Kidney glomerular epithelial cell (primary cell): ENCODE data around the gene TMEM178A.

Experiments
- DNase-seq: peaks from one replicate; lab custom pipeline; 2025; lab: John Stamatoyannopoulos, UW

TMEM178A gene

DNA sequence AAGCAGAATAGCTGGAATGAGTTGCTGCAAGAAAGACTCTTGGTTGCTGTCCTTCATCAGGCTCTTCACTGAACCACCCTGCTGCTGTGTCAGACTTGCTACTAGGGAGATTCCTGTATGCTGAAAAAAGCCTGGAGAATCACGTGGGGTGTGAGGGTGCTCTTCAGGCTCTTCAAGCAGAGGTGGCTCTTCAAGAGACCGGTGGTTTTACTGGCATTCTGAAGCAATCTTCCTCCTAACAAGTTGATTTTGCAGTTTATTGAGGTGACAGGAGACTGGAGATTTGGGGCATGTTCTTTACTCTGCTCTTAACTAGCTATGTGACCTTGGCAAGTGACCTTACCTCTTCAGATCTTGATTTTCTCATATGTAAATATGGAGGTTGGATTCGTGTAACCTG lies 14.1 kb downstream of the TMEM178A start:
- no peak for DNase-seq

DNA sequence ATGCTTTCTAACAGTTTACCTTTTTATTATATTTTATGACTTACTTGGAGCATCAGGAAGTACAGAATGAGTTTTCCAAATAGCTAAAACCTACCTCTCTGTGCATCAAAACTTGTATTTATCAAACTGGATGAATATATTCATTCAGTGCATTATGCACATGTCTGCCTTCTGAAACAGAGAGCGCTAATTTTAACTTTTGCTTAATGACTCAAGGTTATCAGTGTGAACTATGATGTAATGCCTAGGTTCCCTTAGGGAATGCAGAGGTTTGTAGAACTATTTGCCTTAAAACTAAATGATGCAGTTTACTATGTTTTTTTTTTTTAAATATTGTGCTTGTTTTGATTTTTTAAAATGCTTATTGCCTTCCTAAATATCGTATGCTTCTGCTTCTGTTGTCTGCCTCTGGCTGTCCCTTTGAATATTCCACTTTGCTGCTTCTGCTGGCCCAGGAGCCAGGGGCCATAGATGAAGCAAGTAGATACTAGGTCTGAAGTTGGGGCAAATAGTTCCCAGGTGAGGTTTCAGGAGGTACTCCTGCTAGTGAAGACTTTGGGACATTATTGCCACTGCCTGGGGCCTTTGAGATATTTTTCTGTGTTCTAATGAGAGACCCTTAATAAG lies 16.5 kb downstream of the TMEM178A start:
- DNase-seq, result no peak

DNA sequence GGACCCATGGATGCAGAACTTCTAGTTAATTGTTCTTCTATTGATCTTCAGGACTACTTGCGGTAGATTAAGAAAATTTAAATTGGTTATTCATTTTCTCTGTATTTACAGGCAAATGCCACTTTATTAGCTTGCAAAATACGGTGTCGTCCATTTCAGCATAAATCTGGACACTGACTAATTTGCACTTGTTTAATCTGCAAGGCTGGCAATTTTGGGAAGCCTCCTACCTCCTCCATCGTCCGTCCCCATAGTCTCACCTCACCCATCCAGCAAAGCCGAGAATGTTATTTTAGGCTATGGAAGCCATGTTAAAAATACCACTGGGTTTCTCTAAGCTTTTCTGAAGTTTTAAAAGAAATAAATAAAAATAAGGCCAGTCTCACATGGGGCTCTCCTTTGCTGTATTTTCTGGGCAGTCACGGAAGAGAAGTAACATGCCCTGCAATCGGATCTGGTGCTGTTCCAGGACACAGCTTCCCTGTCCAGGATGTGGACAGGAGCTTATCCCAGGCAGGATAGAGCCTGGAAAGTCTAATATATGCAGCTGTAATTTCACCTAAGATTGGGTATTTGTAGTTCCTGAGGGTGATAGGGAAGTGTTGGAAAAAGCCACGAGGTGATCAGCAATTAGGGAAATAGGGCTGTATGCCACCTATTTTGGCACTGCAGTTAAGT lies 17.4 kb downstream of the TMEM178A start:
- no peak for DNase-seq

DNA sequence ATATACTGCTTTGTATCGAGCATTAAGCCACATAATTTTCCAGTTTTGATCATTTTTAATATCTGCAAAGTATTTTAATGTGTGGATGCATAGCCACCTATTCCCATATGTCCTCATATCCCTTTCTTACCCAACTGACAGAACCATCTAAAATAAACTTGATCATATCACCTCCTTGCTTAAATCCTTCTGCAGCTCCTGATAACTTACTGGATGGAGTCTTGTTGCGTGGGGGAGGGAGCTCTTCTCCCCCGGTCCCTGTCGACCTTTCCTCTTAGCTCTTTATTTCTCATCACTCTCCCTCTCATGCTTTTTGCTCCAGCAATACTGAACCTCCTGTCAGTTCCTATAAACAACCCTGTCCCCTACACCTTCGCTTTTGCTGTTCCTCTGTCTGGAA lies 18.7 kb downstream of the TMEM178A start:
- no peak for DNase-seq

DNA sequence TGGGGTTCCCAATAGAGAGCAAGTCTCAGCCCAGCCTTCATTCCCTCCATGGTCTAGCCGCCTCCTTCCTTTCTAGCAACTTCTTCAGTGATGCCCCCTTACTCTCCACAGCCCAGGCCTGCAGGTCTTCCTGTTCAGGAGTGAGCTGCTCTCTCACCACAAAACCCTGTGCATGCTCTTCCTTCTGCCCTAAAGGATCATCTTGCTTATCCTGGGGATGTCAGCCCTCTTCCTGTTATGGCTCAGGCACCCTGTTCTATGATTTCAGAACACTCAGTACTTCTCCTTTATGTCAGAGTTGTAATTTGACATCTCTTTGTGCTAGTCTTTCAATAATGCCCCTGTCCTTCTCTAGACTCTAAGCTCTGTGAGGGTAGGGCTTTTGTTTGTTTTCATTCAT lies 19.4 kb downstream of the TMEM178A start:
- no peak for DNase-seq

DNA sequence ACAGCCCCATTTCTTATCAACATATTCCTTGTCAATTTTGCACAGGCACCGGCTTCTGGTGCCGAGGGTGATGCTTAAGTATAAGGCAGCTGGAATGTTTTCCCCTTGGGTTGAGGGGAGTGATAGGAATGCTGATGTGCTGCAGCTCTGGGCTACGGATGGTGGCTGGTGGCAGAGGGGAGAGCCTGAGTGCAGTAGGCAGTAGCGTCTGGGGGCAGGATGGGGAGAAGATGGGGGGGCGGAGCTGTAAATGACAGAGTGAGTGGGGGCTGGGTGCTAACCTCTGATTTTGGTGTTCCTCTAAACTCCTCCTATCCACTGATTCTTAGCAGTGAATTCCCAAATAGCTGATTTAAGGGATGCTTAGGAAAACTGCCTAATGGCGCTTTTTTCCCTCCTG lies 20.7 kb downstream of the TMEM178A start:
- DNase-seq, result no peak

DNA sequence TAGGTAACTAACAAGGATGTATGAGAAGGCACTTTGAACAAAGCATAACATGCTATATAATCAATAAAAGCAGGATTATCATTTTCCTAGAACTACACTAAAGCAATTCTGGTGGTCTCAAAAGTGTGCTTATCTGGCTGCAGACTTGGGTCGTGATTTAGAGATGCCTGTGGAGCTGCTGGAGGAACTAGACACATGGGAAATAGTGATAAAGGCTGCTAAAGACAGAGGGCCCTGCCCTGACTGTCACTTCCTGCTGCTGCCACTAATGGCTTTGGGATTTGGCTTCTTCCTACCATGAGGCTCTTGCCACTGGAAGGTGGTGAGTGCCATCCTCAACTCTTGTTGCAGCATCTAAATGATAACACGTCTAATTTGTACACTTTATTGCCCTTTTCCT lies 22.5 kb downstream of the TMEM178A start:
- no peak for DNase-seq

DNA sequence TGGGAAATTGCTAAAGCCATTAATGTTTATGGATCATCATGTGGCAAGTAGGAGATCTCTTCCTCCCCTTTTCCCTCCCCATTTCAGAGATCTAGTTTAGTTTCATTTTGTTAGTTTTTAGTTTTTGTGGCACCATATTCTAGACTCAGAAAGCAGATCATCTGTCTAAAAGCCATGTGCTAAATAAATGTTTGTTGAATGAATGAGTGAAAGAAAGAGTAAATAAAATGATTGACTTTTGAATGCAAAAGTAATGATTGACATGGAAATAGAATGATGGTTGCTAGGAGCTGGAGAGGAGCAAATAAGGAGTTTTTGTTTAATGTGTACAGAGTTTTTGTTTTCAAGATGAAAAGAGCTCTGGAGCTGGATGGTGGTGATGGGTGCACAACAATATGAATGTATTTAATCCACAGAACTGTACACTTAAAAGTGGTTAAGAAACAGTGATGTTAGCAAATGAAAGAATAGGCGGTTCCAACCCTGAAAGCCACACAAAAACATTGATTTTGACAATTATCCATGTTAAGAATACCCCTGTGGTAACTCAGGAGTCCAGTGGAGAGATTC lies 23.6 kb downstream of the TMEM178A start:
- no peak for DNase-seq

DNA sequence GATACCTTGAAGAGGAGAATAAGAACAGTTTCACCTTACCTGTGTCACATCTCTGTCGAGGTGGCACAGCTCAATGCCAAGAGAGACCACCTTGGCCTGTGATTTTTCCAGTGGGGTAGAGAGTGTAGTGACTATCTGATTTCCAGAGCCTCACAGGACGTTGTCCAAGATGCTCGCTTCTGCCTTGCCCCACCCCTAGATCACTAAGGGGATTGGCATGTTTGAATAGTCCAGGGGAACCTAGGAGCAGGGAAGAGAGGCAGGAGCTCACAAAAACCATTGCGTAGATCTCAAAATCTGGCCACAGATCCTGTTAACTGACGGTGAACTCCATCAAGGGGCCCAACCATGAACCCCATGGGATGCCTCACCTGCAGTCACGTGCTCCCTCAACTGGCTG lies 24.2 kb downstream of the TMEM178A start:
- DNase-seq, result no peak

DNA sequence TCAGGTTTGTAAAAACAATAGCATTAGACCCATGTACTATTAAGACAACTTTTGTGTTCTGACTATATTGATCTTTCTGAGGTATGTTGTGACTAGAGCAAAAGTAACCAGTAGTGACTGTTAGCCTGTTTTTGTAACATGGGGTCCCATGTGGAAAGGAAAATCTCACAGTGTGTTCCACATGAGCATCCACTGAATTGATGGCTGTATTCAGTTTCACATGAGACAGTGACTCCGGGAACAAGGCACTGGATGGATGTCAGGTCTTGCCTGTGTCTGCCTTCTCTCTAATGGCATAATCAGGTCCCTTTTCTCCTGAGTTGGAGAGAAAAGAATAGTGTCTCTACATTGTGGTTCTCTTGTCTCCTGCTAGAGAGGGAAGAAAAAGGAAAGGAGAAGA lies 27.5 kb downstream of the TMEM178A start:
- DNase-seq, result no peak

DNA sequence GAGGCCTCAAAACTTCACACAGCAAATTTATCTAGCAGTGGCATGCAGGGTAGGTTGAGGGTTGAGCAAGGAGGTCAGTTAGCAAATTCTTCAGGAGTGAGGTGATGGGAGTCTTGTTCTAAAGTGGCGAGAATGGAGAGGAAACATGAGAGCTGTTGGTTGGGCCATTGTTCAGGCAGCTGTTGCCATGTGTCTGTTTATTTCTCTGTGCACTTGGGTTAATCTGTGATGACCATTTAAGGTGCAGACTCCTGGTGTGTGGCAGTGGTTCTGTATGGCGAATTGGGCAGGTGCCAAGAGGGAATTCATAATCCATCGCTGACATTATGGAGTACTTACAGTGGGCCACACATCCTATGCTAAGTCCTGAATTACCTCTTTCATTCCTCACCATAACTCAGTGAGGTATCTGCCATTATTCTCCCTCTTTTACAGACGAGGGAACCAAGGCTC lies 30.4 kb downstream of the TMEM178A start:
- peak; percentile 95 for DNase-seq

DNA sequence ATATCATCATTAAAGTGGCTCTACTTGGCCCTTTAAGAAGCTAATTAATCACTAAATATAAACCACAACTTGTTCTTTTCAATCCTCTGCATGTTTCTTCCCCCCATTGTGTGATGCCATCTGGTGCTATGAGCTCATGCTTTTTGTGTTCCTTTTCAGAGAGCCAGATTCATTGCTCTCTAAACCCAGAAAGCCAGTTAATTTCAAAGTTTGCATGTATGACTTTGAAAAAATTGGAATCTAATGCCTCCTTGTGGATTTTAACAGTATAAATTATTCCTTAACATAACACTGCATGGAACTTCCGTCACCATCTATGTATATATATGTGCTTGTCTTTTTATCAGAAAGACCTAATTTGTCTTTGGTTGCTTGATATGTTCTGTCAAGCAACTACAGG lies 31.1 kb downstream of the TMEM178A start:
- DNase-seq, result peak; percentile 66

DNA sequence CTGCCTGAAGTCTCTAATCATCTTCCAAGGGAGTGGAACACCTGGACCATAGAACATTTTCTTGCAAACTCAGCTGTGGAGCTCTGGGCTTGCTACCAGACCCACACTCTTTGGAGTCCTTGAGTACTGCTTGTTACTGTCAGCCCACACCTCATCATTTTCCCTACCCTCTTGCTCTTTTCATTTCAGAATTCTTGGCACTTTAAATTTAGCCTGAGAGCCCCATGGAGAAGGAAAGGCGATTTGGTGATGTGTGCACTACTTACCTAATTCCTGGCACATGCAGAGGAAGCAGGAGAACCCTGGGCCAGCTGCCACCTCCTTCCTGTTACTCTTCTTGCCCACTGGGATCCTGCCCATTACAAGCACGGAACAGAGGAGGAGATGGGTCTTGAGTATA lies 31.7 kb downstream of the TMEM178A start:
- no peak for DNase-seq

DNA sequence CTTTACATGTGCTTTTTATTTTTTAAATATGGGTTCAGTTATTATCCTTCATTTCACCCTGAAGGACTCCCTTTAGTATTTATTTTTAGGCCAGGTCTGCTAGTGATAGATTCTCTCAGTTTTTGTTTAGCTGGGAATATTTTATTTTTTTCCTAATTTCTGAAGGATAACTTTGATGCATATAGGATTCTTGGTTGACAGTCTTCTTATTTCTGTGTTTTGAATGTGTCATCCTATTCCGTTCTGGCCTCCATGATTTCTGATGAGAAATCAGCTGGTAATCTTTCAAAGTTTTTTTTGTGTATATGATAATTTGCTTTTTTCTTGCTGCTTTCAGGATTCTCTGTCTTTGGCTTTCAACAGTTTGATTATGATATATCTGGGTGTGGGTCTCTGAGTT lies 35.4 kb downstream of the TMEM178A start:
- DNase-seq, result no peak

DNA sequence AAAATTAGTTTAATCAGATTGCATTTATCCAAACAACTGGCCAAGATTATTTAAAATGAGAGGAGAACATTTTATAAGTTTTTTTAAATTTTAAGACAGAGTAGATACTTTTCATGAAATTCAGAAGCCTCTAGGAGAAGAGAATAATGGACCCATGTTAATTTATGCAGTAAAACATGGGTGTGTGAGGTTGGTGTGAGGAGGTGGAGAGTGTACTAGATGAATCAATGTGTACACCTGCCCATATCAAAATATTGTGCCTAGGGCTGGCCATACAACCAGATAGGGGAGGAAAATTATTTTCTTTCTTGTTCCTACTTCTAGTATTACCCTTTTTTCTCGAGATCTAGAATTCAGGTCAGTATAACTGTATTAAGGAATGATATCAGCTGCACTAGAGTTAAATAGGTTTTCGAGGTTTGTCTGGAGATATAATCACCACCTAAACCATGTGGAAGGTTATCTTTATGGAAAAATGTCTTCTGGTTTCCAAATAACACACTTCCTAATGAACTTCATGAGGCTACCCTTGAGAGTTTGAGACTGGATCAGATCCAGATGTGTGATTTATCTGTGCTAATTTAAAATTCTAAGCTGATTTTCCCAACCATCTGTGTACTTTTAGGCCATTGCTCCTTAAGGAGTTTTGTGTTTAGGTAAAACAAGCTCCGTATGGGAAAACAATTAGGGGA lies 37.6 kb downstream of the TMEM178A start:
- no peak for DNase-seq

DNA sequence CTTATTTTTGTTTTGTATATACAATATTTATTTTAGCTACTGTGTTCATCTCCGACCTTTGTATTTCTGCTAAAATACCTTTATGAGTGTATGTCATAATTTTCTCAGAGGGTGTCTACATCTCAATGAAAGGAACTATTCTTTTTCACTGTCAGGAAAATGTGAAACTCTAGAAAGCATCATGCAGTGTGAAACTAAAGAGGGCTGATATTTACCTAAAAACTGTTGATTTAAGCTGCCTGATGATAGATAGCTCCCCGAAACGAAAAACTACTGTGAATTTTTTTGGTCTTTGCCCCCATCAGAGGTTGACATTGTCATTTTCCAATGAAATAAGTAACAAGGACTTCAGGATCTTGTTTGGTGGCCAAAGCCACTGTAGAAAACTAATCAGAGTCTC lies 38.8 kb downstream of the TMEM178A start:
- no peak for DNase-seq

DNA sequence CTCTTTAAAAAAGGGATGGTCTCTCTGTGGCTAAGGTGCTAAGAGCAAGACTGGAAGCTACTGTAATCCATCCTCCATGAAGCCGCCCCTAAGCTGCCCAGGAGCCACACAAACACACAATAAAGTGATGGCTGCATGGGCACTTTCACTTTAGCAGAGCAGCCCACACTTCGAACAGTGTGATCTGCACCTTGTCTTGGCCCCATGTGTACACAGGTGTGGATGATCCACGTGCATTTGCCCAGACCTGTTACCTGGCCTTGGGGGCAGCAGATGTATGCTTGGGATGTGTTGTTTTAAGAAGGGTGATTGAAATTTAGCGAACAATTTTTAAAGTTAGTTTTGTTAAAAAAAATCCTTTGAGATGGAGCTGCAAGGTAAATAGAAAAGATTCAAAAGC lies 39.9 kb downstream of the TMEM178A start:
- no peak for DNase-seq

DNA sequence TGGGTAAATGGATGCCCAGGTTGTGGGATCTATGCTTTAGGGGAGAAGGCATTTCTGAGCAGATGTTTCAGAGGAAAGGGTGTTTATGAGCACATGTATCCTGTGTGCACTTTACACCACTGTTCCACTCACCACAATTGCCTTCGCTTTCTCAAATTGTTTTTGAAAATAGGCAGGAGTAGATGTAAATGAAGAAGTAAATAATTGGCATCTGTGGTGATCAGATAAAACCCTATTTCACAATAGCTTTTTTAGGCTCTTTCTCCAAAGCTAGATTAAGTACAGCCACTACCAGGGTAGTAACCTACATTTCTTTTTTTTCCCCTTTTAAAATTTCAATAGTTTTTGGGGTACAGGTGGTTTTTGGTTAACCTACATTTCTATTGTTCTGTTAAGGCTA lies 40.6 kb downstream of the TMEM178A start:
- DNase-seq, result no peak

DNA sequence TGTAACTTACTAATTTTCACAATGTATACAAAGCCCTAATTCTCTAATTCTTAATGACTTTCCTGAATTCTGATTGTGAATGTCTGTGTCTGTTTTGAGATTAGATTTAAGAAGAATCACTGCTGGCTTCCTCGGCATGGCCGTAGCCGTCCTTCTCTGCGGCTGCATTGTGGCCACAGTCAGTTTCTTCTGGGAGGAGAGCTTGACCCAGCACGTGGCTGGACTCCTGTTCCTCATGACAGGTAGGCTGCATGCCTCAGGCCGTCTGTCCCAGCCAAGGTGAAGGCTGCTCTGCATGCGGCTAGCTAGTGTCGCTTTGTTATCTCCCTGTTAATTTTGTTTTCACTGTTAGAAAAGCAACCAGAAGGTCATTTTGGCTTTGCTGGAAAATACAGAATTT lies 41.2 kb downstream of the TMEM178A start:
- no peak for DNase-seq

DNA sequence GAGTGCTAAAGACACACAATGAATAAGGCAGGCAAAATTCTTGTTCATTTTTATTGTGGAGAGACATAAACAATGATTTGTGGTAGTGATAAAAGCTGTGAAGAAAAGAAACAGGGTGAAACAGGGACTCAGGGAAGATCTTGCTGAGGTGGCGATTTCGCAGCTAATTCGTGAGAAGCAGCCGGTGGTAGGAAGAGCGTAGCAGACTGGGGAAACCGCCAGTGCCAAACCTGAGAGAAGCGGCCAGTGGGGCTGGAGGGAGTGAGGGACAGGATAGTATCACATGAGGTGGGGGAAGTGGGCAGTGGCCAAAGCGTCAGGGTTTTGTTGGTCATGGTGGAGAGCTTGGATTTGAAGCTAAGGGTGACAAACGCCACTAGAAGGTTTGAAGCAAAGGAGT lies 42.3 kb downstream of the TMEM178A start:
- no peak for DNase-seq

DNA sequence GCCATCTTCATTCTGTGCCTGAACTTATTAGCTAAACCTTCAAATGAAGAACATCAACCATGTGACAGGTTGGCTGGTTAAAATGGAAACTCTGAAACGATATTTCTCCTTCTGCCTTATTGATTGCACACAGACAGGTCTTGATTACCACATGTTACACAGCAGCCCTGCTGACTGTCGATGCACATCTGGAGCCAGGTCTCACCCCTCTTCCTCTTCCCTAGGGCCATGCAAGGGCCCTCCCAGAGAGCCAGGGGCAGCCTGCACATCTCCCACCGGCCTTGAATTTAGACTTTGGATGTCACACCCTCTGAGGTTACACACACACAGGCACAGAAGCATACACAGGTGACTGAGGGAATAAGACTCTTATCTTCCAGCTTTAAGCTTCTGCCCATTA lies 45.1 kb downstream of the TMEM178A start:
- no peak for DNase-seq

DNA sequence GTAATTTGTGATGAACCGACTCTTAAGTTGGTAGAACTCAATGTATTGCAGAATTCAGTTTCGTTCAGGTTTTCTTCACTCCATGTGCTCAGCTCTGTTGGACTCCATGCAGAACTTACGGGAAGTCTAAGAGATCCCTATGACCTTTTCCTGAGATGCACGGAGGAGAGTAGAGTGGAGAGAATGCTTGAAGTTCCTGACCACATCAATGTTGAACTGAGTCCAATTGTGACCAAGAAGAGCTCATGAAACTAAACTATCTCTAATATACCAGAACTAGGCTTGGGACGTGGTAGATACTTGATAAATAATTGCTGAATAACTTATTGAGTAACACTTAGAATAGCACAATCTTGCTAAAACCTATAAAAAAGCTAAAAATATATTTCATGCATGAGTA lies 47.2 kb downstream of the TMEM178A start:
- no peak for DNase-seq

DNA sequence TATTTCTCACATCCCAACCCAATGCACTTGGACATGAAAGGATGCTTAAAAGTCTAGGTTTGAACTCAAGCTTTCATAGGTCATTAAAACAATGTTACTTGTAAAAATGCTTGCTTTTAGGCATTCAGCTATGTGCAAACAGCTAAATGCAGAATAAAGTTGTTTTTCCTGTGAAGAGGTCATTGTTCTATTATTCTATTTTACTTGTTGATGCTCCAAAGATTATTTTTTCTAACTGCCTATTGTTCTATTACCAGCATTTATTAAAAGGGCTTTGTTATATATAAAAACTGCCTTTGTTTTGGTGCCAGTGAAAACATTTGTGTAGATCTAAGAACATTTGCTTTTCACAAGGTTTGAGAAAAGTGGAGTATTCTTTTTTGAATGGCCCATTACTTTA lies 49.4 kb downstream of the TMEM178A start:
- no peak for DNase-seq
